Measurements from ENCODE around the gene ZBTB21. TPM values are rescaled to one million over a fixed set of nuclear protein-coding genes. Genes with fewer than 3 reads are reported as not detected.

Gene ZBTB21
- total RNA-seq, 1 experiment from 2014 or later = 18.1 TPM

DNA sequence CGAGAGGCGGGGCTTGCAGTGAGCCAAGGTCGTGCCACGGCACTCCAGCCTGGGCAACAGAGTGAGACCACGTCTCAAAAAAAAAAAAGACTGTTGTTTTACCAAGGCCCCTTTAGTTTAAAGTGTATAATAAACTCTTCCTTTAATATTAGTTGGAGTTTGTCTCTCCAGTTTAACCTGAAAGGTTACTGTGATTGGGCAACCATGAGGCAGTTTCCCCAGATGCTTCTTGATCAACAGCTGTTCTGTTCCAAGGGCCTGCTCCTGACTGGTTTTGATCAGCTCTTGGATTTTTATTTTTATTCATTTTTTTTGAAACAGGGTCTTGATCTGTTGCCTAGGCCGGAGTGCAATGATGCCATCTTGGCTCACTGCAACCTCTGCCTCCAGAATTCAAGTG lies 38.3 kb downstream of the ZBTB21 start:
- TF ChIP-seq CTCF (conservative IDR thresholded peaks at IDR 0.05) = no peak
- Histone ChIP-seq H2BK20ac (ENCODE audit: low read depth, low read length, poor library complexity, severe bottlenecking) (no peak overlapping the region), H2BK15ac (ENCODE audit: low read depth, low read length) (no peak overlapping the region), H3K9ac (ENCODE audit: extremely low read depth, insufficient read length, low read length) (no peak overlapping the region), H3K27ac (ENCODE audit: insufficient read length, low read depth, low read length) (no peak overlapping the region), H3K27me3 (ENCODE audit: insufficient read depth, low read length) (no peaks in the 10 kb centered on the region), H2BK12ac (ENCODE audit: insufficient read length, low read depth, low read length) (no peak overlapping the region), H2AK5ac (ENCODE audit: insufficient read length, low read length) (no peak overlapping the region), H4K20me1 (ENCODE audit: control insufficient read depth, insufficient read depth, insufficient read length) (no peaks in the 10 kb centered on the region), H2AFZ (ENCODE audit: low read length) (no peak overlapping the region), H3K4ac (ENCODE audit: low read depth, low read length) (no peak overlapping the region), H3K23ac (ENCODE audit: insufficient read length, low read depth, low read length) (no peak overlapping the region), H2BK5ac (ENCODE audit: insufficient read length, low read length) (no peak overlapping the region), H3K14ac (ENCODE audit: insufficient read depth, low read length) (no peak overlapping the region), H3K56ac (ENCODE audit: insufficient read length, low read depth, low read length) (no peak overlapping the region), H4K91ac (ENCODE audit: insufficient read length, low read depth, low read length) (no peak overlapping the region), H3K79me2 (ENCODE audit: insufficient read depth, low read length) (no peaks in the 10 kb centered on the region), H4K5ac (ENCODE audit: insufficient read length, low read depth, low read length) (no peak overlapping the region), H3K79me1 (ENCODE audit: insufficient read depth, low read depth, low read length, poor library complexity, severe bottlenecking) (no peaks in the 10 kb centered on the region), H3T11ph (ENCODE audit: low read length) (no peak overlapping the region), H3K23me2 (ENCODE audit: insufficient read length, low read depth, low read length, poor library complexity, severe bottlenecking) (no peaks in the 10 kb centered on the region), H2BK120ac (ENCODE audit: low read depth, low read length, poor library complexity, severe bottlenecking) (no peak overlapping the region), H3K18ac (ENCODE audit: insufficient read length, low read depth, low read length) (no peak overlapping the region), H4K8ac (replicated peaks; ENCODE audit: insufficient read length, low read depth, low read length) (no peak overlapping the region), H3K4me1 (ENCODE audit: insufficient read depth, low read length) (no peaks in the 10 kb centered on the region), H3K4me2 (ENCODE audit: insufficient read depth, insufficient read length, low read length) (no peak overlapping the region), H3K9me3 (ENCODE audit: control insufficient read depth, low read depth, low read length) (no peaks in the 10 kb centered on the region)
- no peak for DNase-seq
- Mint-ChIP-seq H3K36me3 (ENCODE audit: insufficient read depth in 1 of 3, low read depth in 3 of 3) (no peaks in the 10 kb centered on the region), H3K27me3 (ENCODE audit: low read depth) (peaks cover 2% of the 10 kb centered on the region), H3K4me3 (no peak overlapping the region), H3K4me1 (peaks cover 32 to 38% of the 10 kb centered on the region in 2 experiments), H3K27ac (no peak overlapping the region), H3K9me3 (no peaks in the 10 kb centered on the region)
- WGBS (ENCODE audit: extremely low coverage, insufficient read length, low lambda C conversion rate) = no CpG with 5 or more reads among the region's 6 CpGs
